ENCODE results near the gene SLC39A11. TPM values are rescaled to one million over a fixed set of nuclear protein-coding genes. Genes with fewer than 3 reads are reported as not detected.

SLC39A11 gene, protein sequence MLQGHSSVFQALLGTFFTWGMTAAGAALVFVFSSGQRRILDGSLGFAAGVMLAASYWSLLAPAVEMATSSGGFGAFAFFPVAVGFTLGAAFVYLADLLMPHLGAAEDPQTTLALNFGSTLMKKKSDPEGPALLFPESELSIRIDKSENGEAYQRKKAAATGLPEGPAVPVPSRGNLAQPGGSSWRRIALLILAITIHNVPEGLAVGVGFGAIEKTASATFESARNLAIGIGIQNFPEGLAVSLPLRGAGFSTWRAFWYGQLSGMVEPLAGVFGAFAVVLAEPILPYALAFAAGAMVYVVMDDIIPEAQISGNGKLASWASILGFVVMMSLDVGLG
- 24.9 and 26.1 TPM in 2 replicates for total RNA-seq

DNA sequence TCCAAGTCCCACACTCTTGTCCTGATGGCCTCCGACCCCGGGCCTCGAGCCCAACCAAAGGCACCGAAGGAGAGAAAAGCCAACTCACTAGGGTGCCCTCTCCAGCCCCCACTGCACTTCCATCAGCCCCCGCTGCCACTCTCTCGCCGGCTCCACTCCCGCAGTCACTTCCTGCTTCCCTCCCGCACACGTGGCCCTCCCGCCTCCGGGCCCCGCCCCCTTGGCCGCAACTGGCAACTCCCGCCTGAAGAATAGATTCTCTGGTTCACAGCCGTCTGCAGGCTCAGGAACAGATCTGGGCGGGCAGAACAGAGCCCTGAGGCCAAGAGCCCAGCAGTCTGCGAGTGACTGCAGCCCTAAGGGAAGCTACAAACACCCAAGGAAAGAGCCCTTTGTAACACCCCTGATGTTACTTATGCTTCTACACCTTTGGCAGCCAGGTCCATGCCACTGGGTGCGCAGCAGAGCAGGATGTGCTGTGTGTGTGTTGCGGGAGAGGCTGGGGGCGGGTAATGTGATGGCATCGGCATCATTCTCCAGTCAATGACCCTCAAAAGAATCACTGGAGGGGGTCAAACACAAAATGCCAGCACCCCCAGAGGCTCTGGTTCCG lies at the start of gene SLC39A11:
Gene SLC39A11 (minus strand): TSS at position 166 of the 613 bp plus-strand sequence. CDS start 3,924 bp downstream, outside the sequence.

Small RNA genes lying within 50 kb of the gene (small RNA-seq; reads per million reads assigned to genes)
- gene RF00422, result not detected

Other genes with a start within 250 kb of the SLC39A11 start
- 0.39 and 0.43 TPM in 2 replicates for gene SSTR2, start 72.3 kb upstream of the SLC39A11 start, total RNA-seq
- 22.7 and 23.1 TPM in 2 replicates for gene COG1, start 100.4 kb upstream of the SLC39A11 start, total RNA-seq
- gene CPSF4L, start 169.2 kb upstream of the SLC39A11 start, total RNA-seq, result 0.13 TPM in 1 of 2 replicates, not detected in the other
- gene CDC42EP4, start 219.3 kb upstream of the SLC39A11 start, total RNA-seq, result 14.1 and 17.9 TPM in 2 replicates